K562 (cell line): ENCODE data around the gene SPTBN5. TPM values are rescaled to one million over a fixed set of nuclear protein-coding genes. Genes with fewer than 3 reads are reported as not detected.

Source experiments
- ATAC-seq: fragments of 200-7000 bp; cut with Tn5 transposase; 3 replicates; pipeline ENCODE4 v1.9.1; 2020; ENCODE audit warnings: moderate library complexity
- BruUV-seq: library from RNA; stranded (reverse); fragments of 400-500 nt; replicated peaks from 2 replicates; lab custom pipeline; 2021; lab: Mats Ljungman, UMichigan
- CTCF ChIA-PET: fragments of 300-600 bp; formaldehyde crosslinking; extraction: SDS; loops from one replicate; lab custom pipeline; 2021; ENCODE audit warnings: low intra/inter-chr PET ratio; lab: Yijun Ruan, JAX
- POLR2A ChIA-PET: fragments of 300-600, 350-650 bp; sonication (Branson Sonifier 250); formaldehyde crosslinking; extraction: SDS; loops from one replicate; lab custom pipeline; 2021; ENCODE audit warnings: antibody characterized with exemption, inconsistent platforms; lab: Yijun Ruan, JAX
- DNase-seq, 4 experiments: peaks; one replicate each; pipeline versions ENCODE4 v3.0.0 to v3.0.0-alpha.2; 2011 to 2018; ENCODE audit warnings: low spot score in 3 of 4, mixed read lengths in 3 of 4; ENCODE audit errors: extremely low read depth in 1 of 4
- FAIRE-seq: peaks from 2 replicates; lab custom pipeline; 2011; peaks lifted over from hg19 to GRCh38; lab: Jason Lieb, UNC
- H2AFZ ChIP-seq: 2 replicates; pipeline ENCODE4 v1.6.0; 2011; ENCODE audit warnings: low read depth, low read length, control low read depth, inconsistent platforms
- H3K27ac ChIP-seq: fragments of 200-600 bp; 3 replicates; pipeline ENCODE4 v1.8.0; 2011; ENCODE audit warnings: low read depth, mild to moderate bottlenecking, control low read depth, inconsistent platforms, low read length, moderate library complexity, mixed read lengths; ENCODE audit errors: extremely low read depth
- H3K27me3 ChIP-seq, 2 experiments: fragments of 300-600 bp in 1 of 2; 2 replicates in 1 of 2; 3 replicates in 1 of 2; pipeline versions ENCODE4 v1.6.0 to v1.8.0; 2011; ENCODE audit warnings: inconsistent platforms in 2 of 2, low read length in 2 of 2, mild to moderate bottlenecking in 1 of 2, mixed read lengths in 1 of 2, moderate library complexity in 1 of 2; ENCODE audit not compliant: control insufficient read depth in 2 of 2, insufficient read depth in 2 of 2
- H3K36me3 ChIP-seq: fragments of 300-600 bp; 3 replicates; pipeline ENCODE4 v1.8.0; 2011; ENCODE audit warnings: mild to moderate bottlenecking, low read length, inconsistent platforms; ENCODE audit not compliant: control insufficient read depth, insufficient read depth
- H3K4me1 ChIP-seq, 2 experiments: fragments of 200-600 bp in 1 of 2; replicated peaks in 1 of 2; 2 replicates in 1 of 2; 3 replicates in 1 of 2; pipeline versions ENCODE4 v1.5.1 to v1.8.0; 2011; ENCODE audit warnings: inconsistent platforms in 2 of 2, low read length in 2 of 2, mild to moderate bottlenecking in 1 of 2, mixed read lengths in 1 of 2, moderate library complexity in 1 of 2; ENCODE audit not compliant: control insufficient read depth in 2 of 2, insufficient read depth in 2 of 2
- H3K4me2 ChIP-seq: 2 replicates; pipeline ENCODE4 v1.6.1; 2011; ENCODE audit warnings: low read length, control low read depth, inconsistent platforms, mixed read lengths; ENCODE audit not compliant: insufficient read depth
- H3K4me3 ChIP-seq: fragments of 200-600 bp; sonication (generic), shearing (Covaris generic); 2 replicates; pipeline ENCODE4 v1.5.1; 2016; ENCODE audit warnings: control low read depth, inconsistent platforms
- H3K79me2 ChIP-seq: fragments of 200-600 bp; 3 replicates; pipeline ENCODE4 v1.8.0; 2011; ENCODE audit warnings: low read length, inconsistent platforms; ENCODE audit not compliant: control insufficient read depth, insufficient read depth
- H3K9ac ChIP-seq, 2 experiments: 2 replicates each; pipeline versions ENCODE4 v1.6.0 to v1.6.1; 2011; ENCODE audit warnings: low read depth in 2 of 2, low read length in 2 of 2, control low read depth in 1 of 2, inconsistent platforms in 1 of 2, mild to moderate bottlenecking in 1 of 2, mixed read lengths in 1 of 2; ENCODE audit not compliant: insufficient read depth in 1 of 2
- H3K9me1 ChIP-seq: one replicate; pipeline ENCODE4 v1.6.0; 2011; ENCODE audit warnings: inconsistent platforms, mild to moderate bottlenecking, low read length, moderate library complexity; ENCODE audit not compliant: control insufficient read depth, insufficient read depth
- H3K9me3 ChIP-seq: replicated peaks from 2 replicates; pipeline ENCODE4 v1.5.1; 2011; ENCODE audit warnings: low read depth, low read length, inconsistent platforms; ENCODE audit not compliant: control insufficient read depth, insufficient read depth
- H4K20me1 ChIP-seq: replicated peaks from 2 replicates; pipeline ENCODE4 v1.6.1; 2011; ENCODE audit warnings: low read length, inconsistent platforms, mixed read lengths; ENCODE audit not compliant: control insufficient read depth, insufficient read depth
- DEAF1 ChIP-seq: fragments of 450-650 bp; formaldehyde crosslinking; IDR thresholded peaks from 2 replicates; pipeline ENCODE4 v1.4.0; 2020; ENCODE audit warnings: mild to moderate bottlenecking, moderate library complexity
- ELF4 ChIP-seq: fragments of 450-650 bp; formaldehyde crosslinking; IDR thresholded peaks from 2 replicates; pipeline ENCODE4 v1.4.0; 2022; ENCODE audit warnings: missing genetic modification characterization
- HDAC1 ChIP-seq, 2 experiments: fragments of 450-650 bp; IDR thresholded peaks; 2 replicates each; pipeline ENCODE4 v1.6.1; 2016 to 2017; ENCODE audit warnings: inconsistent platforms in 1 of 2, mild to moderate bottlenecking in 1 of 2, moderate library complexity in 1 of 2
- PATZ1 ChIP-seq: fragments of 250-450 bp; sonication (Bioruptor Pico); IDR thresholded peaks from 2 replicates; pipeline ENCODE4 v1.5.0; 2020; ENCODE audit warnings: mild to moderate bottlenecking, borderline replicate concordance
- PTRF ChIP-seq: fragments of 450-650 bp; IDR thresholded peaks from 2 replicates; pipeline ENCODE4 v1.6.1; 2016; ENCODE audit warnings: mild to moderate bottlenecking, missing genetic modification characterization, missing compliant biosample characterization
- RBM25 ChIP-seq: fragments of 200-400 bp; formaldehyde crosslinking; IDR thresholded peaks from 2 replicates; pipeline ENCODE4 v1.6.1; 2018; ENCODE audit warnings: low read length, low read depth, moderate library complexity; ENCODE audit not compliant: severe bottlenecking
- TFAM ChIP-seq: fragments of 250-450 bp; sonication (Bioruptor Pico); conservative IDR thresholded peaks from 2 replicates; pipeline ENCODE4 v1.5.0; 2021; ENCODE audit warnings: mild to moderate bottlenecking, moderate library complexity
- ZBTB26 ChIP-seq: fragments of 450-650 bp; formaldehyde crosslinking; IDR thresholded peaks from 2 replicates; pipeline ENCODE4 v1.4.0; 2022; ENCODE audit warnings: missing genetic modification characterization
- WGBS: fragments of 100-300 bp; shearing (Covaris generic); methylation state at CpG from one replicate; pipeline ENCODE4 v1.1.6; 2016; ENCODE audit warnings: low coverage, mixed read lengths; ENCODE audit not compliant: insufficient coverage; ENCODE audit errors: missing lambda C conversion rate; 5-methylcytosine and 5-hydroxymethylcytosine counted together
- in situ Hi-C: fragments of 300-500 bp; cut with MboI; formaldehyde crosslinking; loops from 4 replicates; pipeline ENCODE4 v1.15.0; 2018; ENCODE audit warnings: inconsistent platforms, mixed read lengths
- intact Hi-C: fragments of 100-400 bp; cut with micrococcal nuclease; formaldehyde crosslinking; loops from 2 replicates; pipeline ENCODE4 v1.14.2; 2022
- polyA plus RNA-seq, 8 experiments: library from polyadenylated mRNA; depleted of rRNA in 4 of 8; stranded (reverse) in 5 of 8; unstranded in 3 of 8; fragments of >200 nt; fragmentation: Nextera tagmentation in 2 of 8; fragmentation: Illumina TruSeq in 1 of 8; extraction: Ambion mirVana in 2 of 8; extraction: Trizol in 1 of 8; gene quantifications; 2 replicates each; pipeline versions ENCODE4 v1.2.1 to v1.2.3, GENCODE V29; 2011 to 2014; ENCODE audit warnings: inconsistent platforms in 1 of 8, missing spikeins in 1 of 8
- total RNA-seq, 7 experiments: library from RNA; depleted of rRNA in 6 of 7; stranded (reverse); fragments of >200 nt in 6 of 7; fragmentation: Illumina TruSeq in 2 of 7; extraction: Trizol in 2 of 7; gene quantifications; 2 replicates each; pipeline versions ENCODE4 v1.2.1 to v1.2.3, GENCODE V29; 2011 to 2021; ENCODE audit warnings: low replicate concordance in 1 of 7

The SPTBN5 gene
- total and polyA plus RNA-seq, 9 of the 15 experiments (the other 6 are each of a cell fraction or from before 2014, with no cell fraction given) = 0.02 TPM; not detected in 8

- peaks cover 13% of the 10 kb centered on the region; the same call in 1 of the 2 replicates for H4K20me1 ChIP-seq
- in situ Hi-C loops = no loop called here
- H3K27me3 ChIP-seq = peaks cover 28 to 78% of the 10 kb centered on the region in 2 experiments; a peak in 4 of 5 replicates
- no peaks in the 10 kb centered on the region for H3K36me3 ChIP-seq
- WGBS = 10% methylated on average over 7 of the region's 10 CpGs
- TF ChIP-seq RBM25 = no peak
- TF ChIP-seq TFAM (CRISPR knock-in tag) = no peak
- TF ChIP-seq HDAC1 (IDR thresholded peaks at IDR 0.05) = no peak
- TF ChIP-seq PTRF (tag) = no peak
- TF ChIP-seq ELF4 (CRISPR knock-in tag) = no peak
- no peak for TF ChIP-seq PATZ1 (CRISPR knock-in tag)
- no peak for TF ChIP-seq DEAF1
- no peak for TF ChIP-seq ZBTB26 (CRISPR knock-in tag)
- POLR2A ChIA-PET = interaction anchor here (0.7 kb wide), 1 partner anchor 10 kb away, joined by 3 read pairs; no protein-coding TSS in a partner anchor
- H3K4me2 ChIP-seq = no peak overlapping the region
- no peaks in the 10 kb centered on the region for H3K9me1 ChIP-seq
- BruUV-seq = no TSS peak
- H3K9me3 ChIP-seq = no peaks in the 10 kb centered on the region
- ATAC-seq (no peak), FAIRE-seq (no peak), DNase-seq (no peak)
- no peak overlapping the region for H3K9ac ChIP-seq
- no peak overlapping the region for H2AFZ ChIP-seq
- no peak overlapping the region for H3K27ac ChIP-seq
- no peaks in the 10 kb centered on the region for H3K79me2 ChIP-seq
- H3K4me1 ChIP-seq = peaks cover 2 to 37% of the 10 kb centered on the region in 2 experiments; a peak in 3 of 5 replicates
- CTCF ChIA-PET = no interaction called here
- intact Hi-C loops = no loop called here
- no peak overlapping the region for H3K4me3 ChIP-seq
These were observed 13.5 kb downstream of the SPTBN5 start for GRCh38 chr15:41880156-41880877.
